HL-60 (cell line): ENCODE data around the gene LMTK2.

Source experiments
- CTCF ChIP-seq: IDR thresholded peaks from one replicate; pipeline ENCODE4 v1.5.1; 2011; ENCODE audit warnings: low read length, control low read depth, inconsistent platforms; ENCODE audit not compliant: insufficient read depth
- GABPA ChIP-seq: IDR thresholded peaks from 2 replicates; pipeline ENCODE4 v1.6.1; 2012; ENCODE audit warnings: low read depth
- POLR2AphosphoS5 ChIP-seq: IDR thresholded peaks from 2 replicates; pipeline ENCODE4 v1.6.1; 2012; ENCODE audit warnings: low read depth
- TF ChIP-seq, protein P1 (sequence below): IDR thresholded peaks from 2 replicates; pipeline ENCODE4 v1.6.1; 2012; ENCODE audit warnings: low read depth; ENCODE audit not compliant: insufficient replicate concordance

DNA sequence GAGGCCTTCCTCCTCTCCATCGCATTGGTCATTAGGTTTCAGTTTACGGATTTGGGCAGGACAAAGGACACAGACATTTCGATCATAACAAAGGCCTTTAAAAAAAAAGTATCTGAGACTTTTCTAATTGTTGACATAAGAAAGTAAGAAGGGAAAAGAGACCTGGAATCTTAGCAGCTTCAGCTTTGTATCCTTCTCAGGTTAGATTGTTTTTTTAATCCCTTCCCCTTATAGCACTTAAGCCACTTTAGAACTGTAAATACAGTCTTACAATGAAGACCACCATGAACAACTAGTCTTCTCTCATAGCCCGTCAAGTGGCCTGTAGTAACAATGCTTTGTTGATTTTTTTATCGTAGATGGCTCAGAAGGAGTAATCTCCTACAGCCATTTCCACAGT, 45.2 kb downstream of the LMTK2 start:
- TF ChIP-seq CTCF (no peak), POLR2AphosphoS5 (no peak), GABPA (no peak)
- TF ChIP-seq, protein P1, sequence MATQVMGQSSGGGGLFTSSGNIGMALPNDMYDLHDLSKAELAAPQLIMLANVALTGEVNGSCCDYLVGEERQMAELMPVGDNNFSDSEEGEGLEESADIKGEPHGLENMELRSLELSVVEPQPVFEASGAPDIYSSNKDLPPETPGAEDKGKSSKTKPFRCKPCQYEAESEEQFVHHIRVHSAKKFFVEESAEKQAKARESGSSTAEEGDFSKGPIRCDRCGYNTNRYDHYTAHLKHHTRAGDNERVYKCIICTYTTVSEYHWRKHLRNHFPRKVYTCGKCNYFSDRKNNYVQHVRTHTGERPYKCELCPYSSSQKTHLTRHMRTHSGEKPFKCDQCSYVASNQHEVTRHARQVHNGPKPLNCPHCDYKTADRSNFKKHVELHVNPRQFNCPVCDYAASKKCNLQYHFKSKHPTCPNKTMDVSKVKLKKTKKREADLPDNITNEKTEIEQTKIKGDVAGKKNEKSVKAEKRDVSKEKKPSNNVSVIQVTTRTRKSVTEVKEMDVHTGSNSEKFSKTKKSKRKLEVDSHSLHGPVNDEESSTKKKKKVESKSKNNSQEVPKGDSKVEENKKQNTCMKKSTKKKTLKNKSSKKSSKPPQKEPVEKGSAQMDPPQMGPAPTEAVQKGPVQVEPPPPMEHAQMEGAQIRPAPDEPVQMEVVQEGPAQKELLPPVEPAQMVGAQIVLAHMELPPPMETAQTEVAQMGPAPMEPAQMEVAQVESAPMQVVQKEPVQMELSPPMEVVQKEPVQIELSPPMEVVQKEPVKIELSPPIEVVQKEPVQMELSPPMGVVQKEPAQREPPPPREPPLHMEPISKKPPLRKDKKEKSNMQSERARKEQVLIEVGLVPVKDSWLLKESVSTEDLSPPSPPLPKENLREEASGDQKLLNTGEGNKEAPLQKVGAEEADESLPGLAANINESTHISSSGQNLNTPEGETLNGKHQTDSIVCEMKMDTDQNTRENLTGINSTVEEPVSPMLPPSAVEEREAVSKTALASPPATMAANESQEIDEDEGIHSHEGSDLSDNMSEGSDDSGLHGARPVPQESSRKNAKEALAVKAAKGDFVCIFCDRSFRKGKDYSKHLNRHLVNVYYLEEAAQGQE: no peak
